Measurements from ENCODE around the gene SLC17A3. TPM values are rescaled to one million over a fixed set of nuclear protein-coding genes. Genes with fewer than 3 reads are reported as not detected.

SLC17A3 gene
- total RNA-seq, 2 experiments from 2014 or later: 0.06 TPM; not detected in 1

GRCh38 chr6:25815194-25815593, 58.8 kb downstream of the SLC17A3 start:
- Histone ChIP-seq H4K20me1 (ENCODE audit: insufficient read depth, low read length) (no peaks in the 10 kb centered on the region), H3K4me2 (ENCODE audit: low read length) (no peak overlapping the region), H3K4me3 (ENCODE audit: low read depth, low read length, poor library complexity, severe bottlenecking) (no peak overlapping the region), H3K9me3 (ENCODE audit: low read length) (no peaks in the 10 kb centered on the region), H2AFZ (ENCODE audit: low read length) (no peak overlapping the region), H3K9me2 (ENCODE audit: insufficient read depth, low read length) (no peaks in the 10 kb centered on the region), H3K36me3 (ENCODE audit: insufficient read depth, low read length) (no peaks in the 10 kb centered on the region), H3K79me2 (ENCODE audit: insufficient read depth, low read depth, low read length) (no peaks in the 10 kb centered on the region), H3K27ac (ENCODE audit: low read depth, low read length, poor library complexity, severe bottlenecking) (no peak overlapping the region), H3K4me1 (ENCODE audit: insufficient read depth, low read length, poor library complexity, severe bottlenecking) (no peaks in the 10 kb centered on the region)
- TF ChIP-seq EZH2phosphoT487 (IDR thresholded peaks at IDR 0.05; ENCODE audit: borderline replicate concordance, low read depth, low read length): no peak
- no peak for TF ChIP-seq CTCF (conservative IDR thresholded peaks at IDR 0.05; ENCODE audit: low read length)
- CTCF ChIA-PET (ENCODE audit: unreplicated experiment): no interaction called here
- DNase-seq (ENCODE audit: low spot score): no peak
- intact Hi-C loops (cut with micrococcal nuclease; ENCODE audit: unreplicated experiment): no loop called here
- POLR2A ChIA-PET: no interaction called here
- no TSS peak for BruUV-seq (replicated peaks)

- ChIA-PET CTCF (ENCODE audit: unreplicated experiment) (no interaction called here), POLR2A (interaction anchor here (1.1 kb wide), 1 partner anchor 120 kb away, joined by 4 read pairs; no protein-coding TSS in a partner anchor)
- H3K36me3 ChIP-seq (ENCODE audit: insufficient read depth, low read length): no peaks in the 10 kb centered on the region
- H2AFZ ChIP-seq (ENCODE audit: low read length): no peak overlapping the region
- intact Hi-C loops (cut with micrococcal nuclease; ENCODE audit: unreplicated experiment): no loop called here
- no peak overlapping the region for H3K27ac ChIP-seq (ENCODE audit: low read depth, low read length, poor library complexity, severe bottlenecking)
- no peak for DNase-seq (ENCODE audit: low spot score)
- H3K9me3 ChIP-seq (ENCODE audit: low read length): no peaks in the 10 kb centered on the region
- H3K79me2 ChIP-seq (ENCODE audit: insufficient read depth, low read depth, low read length): no peaks in the 10 kb centered on the region
- H3K4me2 ChIP-seq (ENCODE audit: low read length): no peak overlapping the region
- H3K9me2 ChIP-seq (ENCODE audit: insufficient read depth, low read length): no peaks in the 10 kb centered on the region
- TF ChIP-seq EZH2phosphoT487 (IDR thresholded peaks at IDR 0.05; ENCODE audit: borderline replicate concordance, low read depth, low read length) (no peak), CTCF (conservative IDR thresholded peaks at IDR 0.05; ENCODE audit: low read length) (no peak)
- H3K4me3 ChIP-seq (ENCODE audit: low read depth, low read length, poor library complexity, severe bottlenecking): no peak overlapping the region
- H3K4me1 ChIP-seq (ENCODE audit: insufficient read depth, low read length, poor library complexity, severe bottlenecking): no peaks in the 10 kb centered on the region
- H4K20me1 ChIP-seq (ENCODE audit: insufficient read depth, low read length): no peaks in the 10 kb centered on the region
- BruUV-seq (replicated peaks): no TSS peak
Observed at GRCh38 chr6:25804804-25805203, 69.2 kb downstream of the SLC17A3 start.

GRCh38 chr6:25801436-25801835, 72.6 kb downstream of the SLC17A3 start:
- ChIA-PET CTCF (ENCODE audit: unreplicated experiment) (no interaction called here), POLR2A (interaction anchor here (0.9 kb wide), 1 partner anchor 107 kb away, joined by 3 read pairs; no protein-coding TSS in a partner anchor)
- H3K9me3 ChIP-seq (ENCODE audit: low read length): no peaks in the 10 kb centered on the region
- no peaks in the 10 kb centered on the region for H3K9me2 ChIP-seq (ENCODE audit: insufficient read depth, low read length)
- DNase-seq (ENCODE audit: low spot score): no peak
- H3K27ac ChIP-seq (ENCODE audit: low read depth, low read length, poor library complexity, severe bottlenecking): no peak overlapping the region
- TF ChIP-seq CTCF (conservative IDR thresholded peaks at IDR 0.05; ENCODE audit: low read length): no peak
- no peak for TF ChIP-seq EZH2phosphoT487 (IDR thresholded peaks at IDR 0.05; ENCODE audit: borderline replicate concordance, low read depth, low read length)
- H3K4me3 ChIP-seq (ENCODE audit: low read depth, low read length, poor library complexity, severe bottlenecking): no peak overlapping the region
- H3K79me2 ChIP-seq (ENCODE audit: insufficient read depth, low read depth, low read length): no peaks in the 10 kb centered on the region
- no peaks in the 10 kb centered on the region for H3K36me3 ChIP-seq (ENCODE audit: insufficient read depth, low read length)
- no peaks in the 10 kb centered on the region for H4K20me1 ChIP-seq (ENCODE audit: insufficient read depth, low read length)
- H2AFZ ChIP-seq (ENCODE audit: low read length): no peak overlapping the region
- H3K4me1 ChIP-seq (ENCODE audit: insufficient read depth, low read length, poor library complexity, severe bottlenecking): no peaks in the 10 kb centered on the region
- intact Hi-C loops (cut with micrococcal nuclease; ENCODE audit: unreplicated experiment): no loop called here
- no TSS peak for BruUV-seq (replicated peaks)
- H3K4me2 ChIP-seq (ENCODE audit: low read length): no peak overlapping the region

Other genes with a start within 250 kb of the SLC17A3 start
- gene SCGN, start 222.0 kb downstream of the SLC17A3 start, total RNA-seq (2014; rRNA removed; shearing (Covaris generic)): not detected in 2 replicates
- gene SCGN, start 222.0 kb downstream of the SLC17A3 start, total RNA-seq (2022): not detected in 2 replicates
- gene SLC17A4, start 119.5 kb downstream of the SLC17A3 start, total RNA-seq (2014; rRNA removed; shearing (Covaris generic)): not detected in 2 replicates
- gene SLC17A4, start 119.5 kb downstream of the SLC17A3 start, total RNA-seq (2022): not detected in 2 replicates
- not detected in 2 replicates for gene SLC17A1, start 42.2 kb downstream of the SLC17A3 start, total RNA-seq (2014; rRNA removed; shearing (Covaris generic))
- not detected in 2 replicates for gene SLC17A1, start 42.2 kb downstream of the SLC17A3 start, total RNA-seq (2022)
- not detected in 2 replicates for gene SLC17A2, start 56.4 kb upstream of the SLC17A3 start, total RNA-seq (2014; rRNA removed; shearing (Covaris generic))
- gene SLC17A2, start 56.4 kb upstream of the SLC17A3 start, total RNA-seq (2022): not detected in 2 replicates
- 11.9 and 12.8 TPM in 2 replicates for gene TRIM38, start 88.6 kb upstream of the SLC17A3 start, total RNA-seq (2014; rRNA removed; shearing (Covaris generic))
- 14.8 and 16.1 TPM in 2 replicates for gene TRIM38, start 88.6 kb upstream of the SLC17A3 start, total RNA-seq (2022)
- gene HFE, start 213.2 kb upstream of the SLC17A3 start, total RNA-seq (2014; rRNA removed; shearing (Covaris generic)): 0.18 and 0.69 TPM in 2 replicates
- 0.57 and 0.72 TPM in 2 replicates for gene HFE, start 213.2 kb upstream of the SLC17A3 start, total RNA-seq (2022)

All from OCI-LY7 (cell line).